CD8-positive, alpha-beta memory T cell (primary cell): ENCODE data around the gene SARNP. TPM values are rescaled to one million over a fixed set of nuclear protein-coding genes. Genes with fewer than 3 reads are reported as not detected.
"Not testable (repeated sequence)": the region's sequence is repeated elsewhere in the genome, so short reads cannot be mapped to it uniquely, and the experiment has no call there.

Experiments used
- CTCF ChIA-PET: fragments of 350-600 bp; sonication (Branson Sonifier 250); formaldehyde crosslinking; loops from one replicate; lab custom pipeline; 2021; ENCODE audit warnings: antibody characterized with exemption; lab: Charles Lee
- POLR2A ChIA-PET: fragments of 350-600 bp; sonication (Branson Sonifier 250); formaldehyde crosslinking; loops from one replicate; lab custom pipeline; 2021; ENCODE audit warnings: antibody characterized with exemption; lab: Charles Lee
- DNase-seq, 5 donors: peaks; one replicate each; pipeline versions ENCODE4 v3.0.0 to v3.0.0-alpha.2; 2020 to 2022; ENCODE audit warnings: mixed read lengths in 1 of 5
- H3K27ac ChIP-seq: one replicate; pipeline ENCODE4 v1.7.0; 2013; ENCODE audit warnings: low read depth, mild to moderate bottlenecking, low read length, moderate library complexity
- H3K27me3 ChIP-seq: 2 replicates; pipeline ENCODE4 v1.7.0; 2013; ENCODE audit warnings: low read length, mild to moderate bottlenecking; ENCODE audit not compliant: insufficient read depth, poor library complexity, severe bottlenecking
- H3K36me3 ChIP-seq: 2 replicates; pipeline ENCODE4 v1.7.0; 2013; ENCODE audit warnings: mild to moderate bottlenecking, low read length, moderate library complexity; ENCODE audit not compliant: insufficient read depth
- H3K4me1 ChIP-seq: 2 replicates; pipeline ENCODE4 v1.7.0; 2013; ENCODE audit warnings: mild to moderate bottlenecking, low read length, moderate library complexity; ENCODE audit not compliant: insufficient read depth
- H3K4me3 ChIP-seq: 2 replicates; pipeline ENCODE4 v1.7.0; 2013; ENCODE audit warnings: mild to moderate bottlenecking, low read length
- H3K9me3 ChIP-seq: 2 replicates; pipeline ENCODE4 v1.7.0; 2013; ENCODE audit warnings: mild to moderate bottlenecking, low read length
- H3K27ac Mint-ChIP-seq, 8 donors: one replicate each; pipeline ENCODE4 v1.8.0; 2020 to 2021; ENCODE audit warnings: mixed read lengths in 8 of 8, mild to moderate bottlenecking in 6 of 8, inconsistent platforms in 3 of 8, moderate library complexity in 3 of 8
- H3K27me3 Mint-ChIP-seq, 2 donors: one replicate each; pipeline ENCODE4 v1.8.0; 2020 to 2021; ENCODE audit warnings: mixed read lengths in 2 of 2, mild to moderate bottlenecking in 1 of 2, moderate library complexity in 1 of 2
- H3K36me3 Mint-ChIP-seq, 3 donors: one replicate each; pipeline ENCODE4 v1.8.0; 2020 to 2021; ENCODE audit warnings: mixed read lengths in 3 of 3, inconsistent platforms in 1 of 3, mild to moderate bottlenecking in 1 of 3
- H3K4me1 Mint-ChIP-seq, 3 donors: one replicate each; pipeline ENCODE4 v1.8.0; 2020 to 2021; ENCODE audit warnings: mixed read lengths in 3 of 3, inconsistent platforms in 1 of 3, mild to moderate bottlenecking in 1 of 3
- H3K4me3 Mint-ChIP-seq, 7 donors: one replicate each; pipeline ENCODE4 v1.8.0; 2020 to 2021; ENCODE audit warnings: mixed read lengths in 7 of 7, mild to moderate bottlenecking in 6 of 7, moderate library complexity in 4 of 7, inconsistent platforms in 2 of 7
- H3K9me3 Mint-ChIP-seq, 5 donors: one replicate each; pipeline ENCODE4 v1.8.0; 2020 to 2022; ENCODE audit warnings: mixed read lengths in 5 of 5, mild to moderate bottlenecking in 3 of 5, moderate library complexity in 2 of 5, inconsistent platforms in 1 of 5
- polyA plus RNA-seq: library from polyadenylated mRNA; unstranded; fragments of 300-500 nt; fragmentation: Illumina TruSeq; gene quantifications from one replicate; pipeline ENCODE4 v1.2.3, GENCODE V29; 2021
- total RNA-seq, 2 experiments: library from RNA; stranded (reverse); gene quantifications; one replicate each; pipeline ENCODE4 v1.2.3, GENCODE V29; 2021

SARNP gene, protein sequence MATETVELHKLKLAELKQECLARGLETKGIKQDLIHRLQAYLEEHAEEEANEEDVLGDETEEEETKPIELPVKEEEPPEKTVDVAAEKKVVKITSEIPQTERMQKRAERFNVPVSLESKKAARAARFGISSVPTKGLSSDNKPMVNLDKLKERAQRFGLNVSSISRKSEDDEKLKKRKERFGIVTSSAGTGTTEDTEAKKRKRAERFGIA
- total RNA-seq (100 to 1,000 TPM in 1 of 2 experiments, 10 to 100 TPM in 1; 89.7 to 103 TPM), polyA plus RNA-seq (109 TPM)

- H3K9me3 ChIP-seq: no peaks in the 10 kb centered on the region
- peaks cover 30% of the 10 kb centered on the region for H3K36me3 ChIP-seq
- peak within 1 kb of the TSS; percentile 86 for H3K27ac ChIP-seq
- POLR2A ChIA-PET: interaction anchor here (0.9 to 4.4 kb wide), 16 partner anchors 9 to 632 kb away, joined by 3 to 105 read pairs (median 6); partner anchors contain the start of genes BLOC1S1, DGKA, DNAJC14 and ESYT1
- DNase-seq: peak; percentile 91 to 99 (median 98)
- H3K27me3 Mint-ChIP-seq: no peaks in the 10 kb centered on the region
- peak within 1 kb of the TSS; percentile 94 for H3K4me3 ChIP-seq
- H3K36me3 Mint-ChIP-seq: peaks cover 0 to 63% (median 8%) of the 10 kb centered on the region in 3 donors
- no peaks in the 10 kb centered on the region for H3K27me3 ChIP-seq
- no peak within 1 kb of the TSS for H3K4me3 Mint-ChIP-seq
- H3K27ac Mint-ChIP-seq: no peak within 1 kb of the TSS
- no peaks in the 10 kb centered on the region for H3K9me3 Mint-ChIP-seq
- CTCF ChIA-PET: interaction anchor here (0.9 to 5.4 kb wide), 16 partner anchors 9 to 286 kb away, joined by 3 to 52 read pairs (median 4); partner anchors contain the start of genes DNAJC14, GDF11, PA2G4 and PYM1
- peaks cover 27 to 39% (median 36%) of the 10 kb centered on the region in 3 donors for H3K4me1 Mint-ChIP-seq
- H3K4me1 ChIP-seq: peaks cover 39% of the 10 kb centered on the region
Measured at GRCh38 chr12:55817345-55818139, at the start of gene SARNP, which contains the start of gene ORMDL2. TSS of gene SARNP (minus strand) at chr12:55817724. CDS start at chr12:55817701, 23 bp downstream. TSS of gene ORMDL2 (plus strand) at chr12:55818041. CDS start at chr12:55819000, 959 bp downstream.

GRCh38 chr12:55866454-55867004 is 49.0 kb upstream of the SARNP start:
- H3K27ac ChIP-seq, H3K27ac Mint-ChIP-seq, H3K27me3 Mint-ChIP-seq, H3K4me3 Mint-ChIP-seq, H3K9me3 ChIP-seq, CTCF ChIA-PET, H3K4me1 Mint-ChIP-seq, H3K9me3 Mint-ChIP-seq, H3K36me3 Mint-ChIP-seq, H3K4me3 ChIP-seq, DNase-seq, H3K4me1 ChIP-seq, H3K27me3 ChIP-seq, H3K36me3 ChIP-seq: not testable (repeated sequence)
- POLR2A ChIA-PET: interaction anchor here (0.8 kb wide), 1 partner anchor 740 kb away, joined by 5 read pairs; no protein-coding TSS in a partner anchor

DNA sequence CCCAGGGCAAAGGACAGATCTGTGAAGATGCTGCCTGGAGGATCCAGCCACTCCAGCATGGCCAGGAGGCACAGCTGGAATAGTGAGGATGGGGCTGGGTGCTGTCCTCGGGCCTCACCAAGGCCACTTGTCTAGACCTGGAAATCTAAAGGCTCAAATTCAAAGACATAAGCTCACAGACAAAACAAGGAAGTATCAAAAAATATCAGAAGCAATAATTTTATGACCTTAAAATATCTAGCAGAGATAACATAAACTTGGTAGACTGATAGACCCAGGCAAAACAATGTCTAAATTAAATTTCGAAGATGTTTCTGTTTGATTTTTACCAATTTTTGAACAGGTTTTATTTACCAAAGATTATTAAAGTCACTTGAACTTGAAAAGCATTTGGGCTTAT is 47.8 kb upstream of the SARNP start:
- H3K27me3 ChIP-seq: no peaks in the 10 kb centered on the region
- H3K27ac Mint-ChIP-seq: no peak overlapping the region
- POLR2A ChIA-PET: no interaction called here
- H3K4me3 ChIP-seq: no peak overlapping the region
- peaks cover 0 to 5% (median 0%) of the 10 kb centered on the region in 3 donors for H3K36me3 Mint-ChIP-seq
- H3K4me3 Mint-ChIP-seq: no peak overlapping the region
- H3K9me3 ChIP-seq: no peaks in the 10 kb centered on the region
- peaks cover 0 to under 1% of the 10 kb centered on the region in 2 donors for H3K27me3 Mint-ChIP-seq
- no peaks in the 10 kb centered on the region for H3K36me3 ChIP-seq
- no peaks in the 10 kb centered on the region for H3K4me1 ChIP-seq
- DNase-seq: no peak
- H3K9me3 Mint-ChIP-seq: peaks cover 3 to 10% (median 7%) of the 10 kb centered on the region in 5 donors
- CTCF ChIA-PET: no interaction called here
- no peak overlapping the region for H3K27ac ChIP-seq
- no peaks in the 10 kb centered on the region for H3K4me1 Mint-ChIP-seq

DNA sequence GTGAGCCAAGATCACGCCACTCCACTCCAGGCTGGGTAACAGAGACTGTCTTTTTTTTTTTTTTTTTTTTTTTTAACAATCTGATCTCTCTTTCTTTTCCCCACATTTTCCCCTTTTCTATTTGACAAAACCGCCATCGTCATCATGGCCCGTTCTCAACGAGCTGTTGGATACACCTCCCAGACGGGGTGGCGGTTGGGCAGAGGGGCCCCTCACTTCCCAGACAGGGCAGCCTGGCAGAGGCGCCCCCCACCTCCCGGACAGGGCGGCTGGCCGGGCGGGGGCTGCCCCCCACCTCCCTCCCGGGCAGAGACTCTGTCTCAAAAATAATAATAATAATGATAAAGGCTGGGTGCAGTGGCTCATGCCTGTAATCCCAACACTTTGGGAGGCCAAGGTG is 45.4 kb upstream of the SARNP start:
- H3K4me1 ChIP-seq, H3K36me3 Mint-ChIP-seq, H3K27ac ChIP-seq, H3K4me3 Mint-ChIP-seq, H3K4me3 ChIP-seq, H3K4me1 Mint-ChIP-seq, CTCF ChIA-PET, POLR2A ChIA-PET, H3K27ac Mint-ChIP-seq, DNase-seq, H3K27me3 Mint-ChIP-seq, H3K9me3 ChIP-seq, H3K9me3 Mint-ChIP-seq, H3K36me3 ChIP-seq, H3K27me3 ChIP-seq: not testable (repeated sequence)

DNA sequence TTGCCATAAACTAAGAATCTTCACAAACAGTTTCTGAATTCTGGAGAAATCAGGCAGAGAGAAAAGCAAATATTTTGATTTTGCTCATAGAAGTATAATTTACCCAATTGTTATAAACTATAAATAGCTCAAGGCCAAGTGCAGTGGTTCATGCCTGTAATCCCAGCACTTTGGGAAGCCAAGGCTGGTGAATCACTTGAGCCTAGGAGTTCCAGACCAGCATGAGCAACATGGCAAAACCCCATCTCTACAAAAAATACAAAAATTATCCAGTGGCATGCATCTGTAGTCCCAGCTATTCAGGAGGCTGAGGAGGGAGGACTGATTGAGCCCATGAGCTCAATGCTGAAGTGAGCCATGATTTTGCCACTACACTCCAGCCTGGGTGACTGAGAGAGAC is 44.8 kb upstream of the SARNP start:
- Mint-ChIP-seq H3K9me3 (peaks cover 3 to 10% (median 7%) of the 10 kb centered on the region in 5 donors), H3K4me3 (no peak overlapping the region), H3K36me3 (peaks cover 0 to 5% (median 0%) of the 10 kb centered on the region in 3 donors), H3K27ac (no peak overlapping the region), H3K27me3 (peaks cover 0 to 3% of the 10 kb centered on the region in 2 donors), H3K4me1 (no peaks in the 10 kb centered on the region)
- Histone ChIP-seq H3K27me3 (no peaks in the 10 kb centered on the region), H3K36me3 (no peaks in the 10 kb centered on the region), H3K4me1 (no peaks in the 10 kb centered on the region), H3K9me3 (no peaks in the 10 kb centered on the region), H3K4me3 (no peak overlapping the region), H3K27ac (no peak overlapping the region)
- no peak for DNase-seq
- POLR2A ChIA-PET: no interaction called here
- CTCF ChIA-PET: no interaction called here

GRCh38 chr12:55861871-55862270 is 44.3 kb upstream of the SARNP start:
- Histone ChIP-seq H3K27me3 (no peaks in the 10 kb centered on the region), H3K9me3 (no peaks in the 10 kb centered on the region), H3K36me3 (no peaks in the 10 kb centered on the region), H3K27ac (no peak overlapping the region), H3K4me1 (no peaks in the 10 kb centered on the region), H3K4me3 (no peak overlapping the region)
- no peak for DNase-seq
- no peak overlapping the region for H3K27ac Mint-ChIP-seq
- no peak overlapping the region for H3K4me3 Mint-ChIP-seq
- no peaks in the 10 kb centered on the region for H3K4me1 Mint-ChIP-seq
- CTCF ChIA-PET: no interaction called here
- peaks cover 0 to 5% (median 0%) of the 10 kb centered on the region in 3 donors for H3K36me3 Mint-ChIP-seq
- POLR2A ChIA-PET: interaction anchor here (0.7 kb wide), 1 partner anchor 91 kb away, joined by 3 read pairs; no protein-coding TSS in a partner anchor
- H3K9me3 Mint-ChIP-seq: peaks cover 3 to 10% (median 7%) of the 10 kb centered on the region in 5 donors
- peaks cover 0 to 3% of the 10 kb centered on the region in 2 donors for H3K27me3 Mint-ChIP-seq

DNA sequence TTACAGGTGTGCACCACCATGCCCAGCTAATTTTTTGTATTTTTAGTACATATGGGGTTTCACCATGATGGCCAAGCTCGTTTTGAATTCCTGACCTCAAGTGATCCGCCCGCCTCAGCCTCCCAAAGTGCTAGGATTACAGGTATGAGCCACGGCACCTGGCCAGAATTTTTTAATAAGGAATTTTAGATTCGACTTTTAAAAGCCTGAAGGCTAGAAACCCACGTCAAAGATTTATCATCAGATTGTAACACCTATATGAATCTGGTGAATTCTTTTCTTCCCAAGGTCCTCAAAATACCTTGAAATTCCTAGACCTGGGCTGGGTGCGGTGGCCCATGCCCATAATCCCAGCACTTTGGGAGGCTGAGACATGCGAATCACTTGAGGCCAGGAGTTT is 43.9 kb upstream of the SARNP start:
- Histone ChIP-seq H3K27ac (no peak overlapping the region), H3K9me3 (no peaks in the 10 kb centered on the region), H3K4me3 (no peak overlapping the region), H3K27me3 (no peaks in the 10 kb centered on the region), H3K4me1 (no peaks in the 10 kb centered on the region), H3K36me3 (no peaks in the 10 kb centered on the region)
- ChIA-PET POLR2A (interaction anchor here (0.6 to 0.7 kb wide), 2 partner anchors 32 to 91 kb away, joined by 3 to 5 read pairs; partner anchors contain the start of gene DNAJC14), CTCF (no interaction called here)
- Mint-ChIP-seq H3K27ac (no peak overlapping the region), H3K36me3 (peaks cover 0 to 5% (median 0%) of the 10 kb centered on the region in 3 donors), H3K27me3 (peaks cover 0 to 3% of the 10 kb centered on the region in 2 donors), H3K4me3 (no peak overlapping the region), H3K9me3 (peaks cover 3 to 10% (median 7%) of the 10 kb centered on the region in 5 donors), H3K4me1 (no peaks in the 10 kb centered on the region)
- DNase-seq: no peak
